SJCRH30 (cell line): Measurements from ENCODE around the gene TNFRSF19. TPM values are rescaled to one million over a fixed set of nuclear protein-coding genes. Genes with fewer than 3 reads are reported as not detected.

Experiments
- DNase-seq, 2 experiments: peaks; one replicate each; pipeline ENCODE4 v3.0.0-alpha.2; 2015 to 2020
- H3K27ac ChIP-seq: fragments of 250-450 bp; sonication (Bioruptor Pico); 2 replicates; pipeline ENCODE4 v1.5.1; 2020; ENCODE audit warnings: mild to moderate bottlenecking, moderate library complexity
- H3K27me3 ChIP-seq: fragments of 250-450 bp; sonication (Bioruptor Pico); 2 replicates; pipeline ENCODE4 v1.5.1; 2020; ENCODE audit warnings: mild to moderate bottlenecking, moderate library complexity
- H3K36me3 ChIP-seq: fragments of 250-450 bp; sonication (Bioruptor Pico); 2 replicates; pipeline ENCODE4 v1.5.1; 2020; ENCODE audit warnings: mild to moderate bottlenecking, moderate library complexity
- H3K4me1 ChIP-seq: fragments of 250-450 bp; sonication (Bioruptor Pico); 2 replicates; pipeline ENCODE4 v1.5.1; 2020; ENCODE audit warnings: mild to moderate bottlenecking, moderate library complexity
- H3K4me3 ChIP-seq: fragments of 250-450 bp; sonication (Bioruptor Pico); 2 replicates; pipeline ENCODE4 v1.5.1; 2020; ENCODE audit warnings: mild to moderate bottlenecking, moderate library complexity
- H3K9me3 ChIP-seq: fragments of 250-450 bp; sonication (Bioruptor Pico); replicated peaks from 2 replicates; pipeline ENCODE4 v1.5.1; 2020; ENCODE audit warnings: mild to moderate bottlenecking, moderate library complexity
- total RNA-seq: library from RNA; depleted of rRNA; stranded (reverse); fragments of >200 nt; shearing (Covaris generic); gene quantifications from 2 replicates; pipeline ENCODE4 v1.2.3, GENCODE V29; 2014

TNFRSF19 gene
- total RNA-seq, 1 experiment from 2014 or later = 3.8 TPM

- no peak for DNase-seq
- Histone ChIP-seq H3K36me3 (no peaks in the 10 kb centered on the region), H3K27me3 (no peaks in the 10 kb centered on the region), H3K4me3 (no peak overlapping the region), H3K9me3 (no peaks in the 10 kb centered on the region), H3K4me1 (peaks cover 26% of the 10 kb centered on the region), H3K27ac (no peak overlapping the region)
These were observed 38.6 kb downstream of the TNFRSF19 start for GRCh38 chr13:23608701-23609413.

- DNase-seq = peak in 1 of 2 experiments; percentile 56
- no peak overlapping the region for H3K4me3 ChIP-seq
- no peaks in the 10 kb centered on the region for H3K36me3 ChIP-seq
- peaks cover 31% of the 10 kb centered on the region for H3K4me1 ChIP-seq
- H3K27ac ChIP-seq = no peak overlapping the region
- no peaks in the 10 kb centered on the region for H3K9me3 ChIP-seq
- H3K27me3 ChIP-seq = no peaks in the 10 kb centered on the region
These were observed 39.2 kb downstream of the TNFRSF19 start for GRCh38 chr13:23609414-23609760.

GRCh38 chr13:23609874-23610576, 39.8 kb downstream of the TNFRSF19 start:
- peak; percentile 76 to 87 for DNase-seq

GRCh38 chr13:23610966-23611491, 40.8 kb downstream of the TNFRSF19 start:
- Histone ChIP-seq H3K4me3 (no peak overlapping the region), H3K4me1 (peaks cover 45% of the 10 kb centered on the region), H3K27ac (no peak overlapping the region), H3K36me3 (no peaks in the 10 kb centered on the region), H3K27me3 (no peaks in the 10 kb centered on the region), H3K9me3 (no peaks in the 10 kb centered on the region)
- DNase-seq = no peak

More at GRCh38 chr13:23609874-23610576, 39.8 kb downstream of the TNFRSF19 start:
- no peak overlapping the region for H3K4me3 ChIP-seq
- peaks cover 35% of the 10 kb centered on the region for H3K4me1 ChIP-seq
- no peaks in the 10 kb centered on the region for H3K27me3 ChIP-seq
- no peaks in the 10 kb centered on the region for H3K36me3 ChIP-seq
- H3K27ac ChIP-seq = no peak overlapping the region
- no peaks in the 10 kb centered on the region for H3K9me3 ChIP-seq

GRCh38 chr13:23612182-23612581, 42.0 kb downstream of the TNFRSF19 start:
- no peak for DNase-seq
- peaks cover 54% of the 10 kb centered on the region for H3K4me1 ChIP-seq
- no peaks in the 10 kb centered on the region for H3K27me3 ChIP-seq
- no peaks in the 10 kb centered on the region for H3K36me3 ChIP-seq
- no peak overlapping the region for H3K4me3 ChIP-seq
- H3K27ac ChIP-seq = no peak overlapping the region
- no peaks in the 10 kb centered on the region for H3K9me3 ChIP-seq

- DNase-seq = no peak
- Histone ChIP-seq H3K27ac (no peak overlapping the region), H3K9me3 (no peaks in the 10 kb centered on the region), H3K27me3 (no peaks in the 10 kb centered on the region), H3K4me1 (peaks cover 59% of the 10 kb centered on the region), H3K36me3 (no peaks in the 10 kb centered on the region), H3K4me3 (no peak overlapping the region)
These were observed 42.5 kb downstream of the TNFRSF19 start for GRCh38 chr13:23612731-23613130.

GRCh38 chr13:23613596-23613995, 43.4 kb downstream of the TNFRSF19 start:
- no peak for DNase-seq
- Histone ChIP-seq H3K4me1 (peaks cover 68% of the 10 kb centered on the region), H3K9me3 (no peaks in the 10 kb centered on the region), H3K27me3 (no peaks in the 10 kb centered on the region), H3K36me3 (no peaks in the 10 kb centered on the region), H3K4me3 (no peak overlapping the region), H3K27ac (no peak overlapping the region)

- Histone ChIP-seq H3K27ac (peak overlapping the region; percentile 65), H3K36me3 (no peaks in the 10 kb centered on the region), H3K9me3 (no peaks in the 10 kb centered on the region), H3K4me3 (peak overlapping the region; percentile 13; the same call in 1 of the 2 replicates), H3K4me1 (peaks cover 71% of the 10 kb centered on the region), H3K27me3 (no peaks in the 10 kb centered on the region)
- peak; percentile 82 to 85 for DNase-seq
These were observed 45.3 kb downstream of the TNFRSF19 start for GRCh38 chr13:23615395-23616081.

- no peaks in the 10 kb centered on the region for H3K9me3 ChIP-seq
- H3K27me3 ChIP-seq = no peaks in the 10 kb centered on the region
- no peak for DNase-seq
- H3K27ac ChIP-seq = peak overlapping the region; percentile 65
- H3K36me3 ChIP-seq = no peaks in the 10 kb centered on the region
- H3K4me3 ChIP-seq = no peak overlapping the region
- H3K4me1 ChIP-seq = peaks cover 64% of the 10 kb centered on the region
These were observed 46.0 kb downstream of the TNFRSF19 start for GRCh38 chr13:23616228-23616627.

GRCh38 chr13:23617551-23618024, 47.4 kb downstream of the TNFRSF19 start:
- peak overlapping the region; percentile 67 for H3K27ac ChIP-seq
- H3K9me3 ChIP-seq = no peaks in the 10 kb centered on the region
- peak; percentile 72 to 75 for DNase-seq

GRCh38 chr13:23618341-23618740, 48.1 kb downstream of the TNFRSF19 start:
- Histone ChIP-seq H3K36me3 (no peaks in the 10 kb centered on the region), H3K4me1 (peaks cover 64% of the 10 kb centered on the region), H3K27ac (peak overlapping the region; percentile 67), H3K9me3 (no peaks in the 10 kb centered on the region; the same call in 1 of the 2 replicates), H3K27me3 (no peaks in the 10 kb centered on the region), H3K4me3 (no peak overlapping the region)
- DNase-seq = peak; percentile 60 to 76

More at GRCh38 chr13:23617551-23618024, 47.4 kb downstream of the TNFRSF19 start:
- H3K27me3 ChIP-seq = no peaks in the 10 kb centered on the region
- H3K4me3 ChIP-seq = no peak overlapping the region
- peaks cover 64% of the 10 kb centered on the region for H3K4me1 ChIP-seq
- no peaks in the 10 kb centered on the region for H3K36me3 ChIP-seq

GRCh38 chr13:23619068-23619855, 49.0 kb downstream of the TNFRSF19 start:
- Histone ChIP-seq H3K4me1 (peaks cover 55% of the 10 kb centered on the region), H3K9me3 (no peaks in the 10 kb centered on the region; the same call in 1 of the 2 replicates), H3K27ac (peak overlapping the region; percentile 67), H3K27me3 (no peaks in the 10 kb centered on the region), H3K4me3 (no peak overlapping the region), H3K36me3 (no peaks in the 10 kb centered on the region)
- no peak for DNase-seq

- Histone ChIP-seq H3K4me3 (no peak overlapping the region), H3K4me1 (peaks cover 48% of the 10 kb centered on the region), H3K27ac (no peak overlapping the region), H3K27me3 (no peaks in the 10 kb centered on the region), H3K36me3 (no peaks in the 10 kb centered on the region), H3K9me3 (no peaks in the 10 kb centered on the region; the same call in 1 of the 2 replicates)
- DNase-seq = peak; percentile 54 to 63
These were observed 50.0 kb downstream of the TNFRSF19 start for GRCh38 chr13:23620211-23620610.
